IPS DF 4.7 (cell line): ENCODE results near the gene TMCC2.
A peak's percentile ranks its signal among the peaks of the same experiment; 100 is the strongest.
"Not testable (repeated sequence)": the region's sequence is repeated elsewhere in the genome, so short reads cannot be mapped to it uniquely, and the experiment has no call there.

ENCODE experiments used
- DNase-seq: peaks from one replicate; pipeline ENCODE4 v3.0.0-alpha.2; 2013; ENCODE audit warnings: low spot score; ENCODE audit errors: extremely low read depth

Gene TMCC2, protein sequence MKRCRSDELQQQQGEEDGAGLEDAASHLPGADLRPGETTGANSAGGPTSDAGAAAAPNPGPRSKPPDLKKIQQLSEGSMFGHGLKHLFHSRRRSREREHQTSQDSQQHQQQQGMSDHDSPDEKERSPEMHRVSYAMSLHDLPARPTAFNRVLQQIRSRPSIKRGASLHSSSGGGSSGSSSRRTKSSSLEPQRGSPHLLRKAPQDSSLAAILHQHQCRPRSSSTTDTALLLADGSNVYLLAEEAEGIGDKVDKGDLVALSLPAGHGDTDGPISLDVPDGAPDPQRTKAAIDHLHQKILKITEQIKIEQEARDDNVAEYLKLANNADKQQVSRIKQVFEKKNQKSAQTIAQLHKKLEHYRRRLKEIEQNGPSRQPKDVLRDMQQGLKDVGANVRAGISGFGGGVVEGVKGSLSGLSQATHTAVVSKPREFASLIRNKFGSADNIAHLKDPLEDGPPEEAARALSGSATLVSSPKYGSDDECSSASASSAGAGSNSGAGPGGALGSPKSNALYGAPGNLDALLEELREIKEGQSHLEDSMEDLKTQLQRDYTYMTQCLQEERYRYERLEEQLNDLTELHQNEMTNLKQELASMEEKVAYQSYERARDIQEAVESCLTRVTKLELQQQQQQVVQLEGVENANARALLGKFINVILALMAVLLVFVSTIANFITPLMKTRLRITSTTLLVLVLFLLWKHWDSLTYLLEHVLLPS

DNA sequence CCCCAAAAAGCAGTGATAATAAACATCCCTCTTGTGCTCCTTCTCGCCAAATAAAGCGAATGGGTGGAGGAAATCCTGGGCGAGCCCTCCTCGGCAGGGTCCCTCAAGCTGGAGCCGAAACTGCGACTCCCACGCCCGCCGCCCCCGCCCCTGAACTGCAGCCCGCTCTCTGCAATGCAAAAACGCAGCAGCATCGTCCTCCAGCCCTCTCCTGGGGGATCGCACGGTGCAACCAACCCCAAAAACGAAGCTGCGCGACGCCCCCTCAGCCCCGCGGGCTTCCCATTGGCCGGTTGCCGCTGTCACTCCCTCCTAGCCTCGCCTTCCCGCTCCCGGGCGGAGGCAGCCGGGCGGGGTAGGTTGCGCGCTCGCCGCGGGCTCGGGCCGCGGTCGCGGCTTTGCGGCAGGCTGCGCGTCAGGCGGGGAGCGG is at the start of gene TMCC2:
Gene TMCC2, plus strand, starts transcription at position 363 of the 430 bp plus-strand sequence. CDS start 619 bp downstream, outside the sequence.
- DNase-seq, result peak; percentile 88

DNA sequence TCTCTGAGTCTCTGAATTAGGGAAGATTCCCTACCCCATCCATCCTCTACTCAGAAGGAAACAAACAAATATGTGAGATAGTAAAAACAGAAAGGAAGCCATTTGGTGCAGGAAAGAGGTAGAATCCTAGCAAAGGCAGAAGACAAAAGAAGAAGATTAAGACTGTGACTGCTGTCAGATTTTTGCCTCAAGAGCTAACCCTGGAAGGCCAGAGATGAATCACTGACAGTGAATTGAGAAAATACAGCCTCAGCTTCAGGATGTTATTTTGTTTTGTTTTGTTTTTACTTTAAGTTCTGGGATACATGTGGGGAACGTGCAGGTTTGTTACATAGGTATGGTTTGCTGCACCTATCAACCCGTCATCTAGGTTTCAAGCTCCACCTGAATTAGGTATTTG is 47.9 kb upstream of the TMCC2 start:
- no peak for DNase-seq

DNA sequence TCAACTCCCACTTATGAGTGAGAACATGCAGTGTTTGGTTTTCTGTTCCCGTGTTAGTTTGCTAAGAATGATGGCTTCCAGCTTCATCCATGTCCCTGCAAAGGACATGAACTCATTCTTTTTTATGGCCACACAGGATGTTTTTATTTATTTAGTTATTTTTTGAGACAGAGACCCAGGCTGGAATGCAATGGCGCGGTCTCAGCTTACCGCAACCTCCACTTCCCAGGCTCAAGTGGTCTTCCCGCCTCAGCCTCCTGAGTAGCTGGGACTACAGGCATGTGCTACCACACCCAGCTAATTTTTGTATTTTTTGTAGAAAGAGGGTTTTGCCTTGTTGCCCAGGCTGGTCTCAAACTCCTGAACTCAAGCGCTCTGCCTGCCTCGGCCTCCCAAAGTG is 47.4 kb upstream of the TMCC2 start:
- DNase-seq, result not testable (repeated sequence)

DNA sequence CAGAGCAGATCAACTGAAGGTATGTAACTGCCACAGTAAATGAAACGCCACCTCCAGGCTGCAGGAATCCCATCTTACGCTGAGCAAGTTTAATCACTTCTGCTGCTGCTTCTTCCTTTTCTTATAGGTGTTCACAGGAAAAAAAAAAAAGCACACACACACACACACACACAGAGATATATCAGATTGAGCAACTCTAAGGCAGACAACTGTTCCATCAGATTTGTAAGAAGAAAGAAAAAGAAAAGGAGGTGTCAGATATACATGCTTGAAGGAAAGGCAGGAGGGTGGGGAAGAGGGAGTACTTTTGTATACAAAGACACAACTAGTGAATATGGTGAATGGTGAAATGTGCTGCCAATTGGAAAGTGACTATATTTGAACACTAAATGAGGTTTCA is 44.8 kb upstream of the TMCC2 start:
- DNase-seq, result no peak

DNA sequence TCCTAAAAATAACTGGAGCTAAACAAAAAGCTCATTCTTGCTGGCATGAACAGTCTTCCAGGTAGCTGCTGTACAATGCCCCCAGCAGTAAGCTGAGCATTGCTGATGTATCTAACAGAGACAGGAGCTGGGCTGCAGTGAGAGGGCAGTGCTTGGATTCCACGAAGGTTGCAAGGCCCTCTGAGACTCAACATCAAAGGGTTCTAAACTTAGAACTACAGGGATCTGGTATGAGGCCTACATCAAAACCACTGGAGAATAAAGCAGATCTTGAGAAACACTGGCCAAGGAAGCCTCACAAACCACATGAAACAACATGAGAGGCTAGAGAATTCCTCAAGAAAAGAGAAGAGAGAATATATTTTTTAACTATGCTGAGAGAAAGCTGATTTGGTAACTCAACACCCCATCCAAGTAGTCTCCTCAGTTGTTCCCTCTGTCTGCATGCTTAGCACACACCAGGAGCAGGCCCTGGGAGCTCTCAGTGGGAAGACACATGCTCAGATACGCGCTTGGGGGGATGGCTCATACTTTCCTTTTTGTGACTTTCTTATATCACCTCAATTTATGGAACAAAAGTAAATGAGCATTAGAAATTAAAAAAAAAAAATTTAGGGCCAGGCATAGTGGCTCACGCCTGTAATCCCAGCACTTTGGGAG is 43.9 kb upstream of the TMCC2 start:
- no peak for DNase-seq

DNA sequence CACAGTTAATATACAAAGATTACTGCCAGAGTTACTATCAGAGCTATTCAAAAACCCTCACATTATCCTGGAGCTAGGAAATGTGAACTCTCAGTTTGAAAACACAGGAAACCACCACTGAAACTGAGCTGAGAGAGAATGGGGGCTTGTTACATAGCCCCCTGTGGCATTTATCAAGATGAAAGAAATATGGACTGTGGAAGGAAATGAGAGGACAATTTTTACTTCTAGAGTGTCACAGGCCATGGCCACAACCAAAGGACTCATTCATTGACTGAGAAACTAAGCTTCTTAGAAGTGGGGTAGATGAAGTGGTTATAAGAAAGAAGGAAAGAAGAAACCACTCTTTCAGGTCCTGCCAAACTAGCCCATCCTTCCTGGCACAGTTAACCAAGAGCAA is 41.6 kb upstream of the TMCC2 start:
- no peak for DNase-seq

DNA sequence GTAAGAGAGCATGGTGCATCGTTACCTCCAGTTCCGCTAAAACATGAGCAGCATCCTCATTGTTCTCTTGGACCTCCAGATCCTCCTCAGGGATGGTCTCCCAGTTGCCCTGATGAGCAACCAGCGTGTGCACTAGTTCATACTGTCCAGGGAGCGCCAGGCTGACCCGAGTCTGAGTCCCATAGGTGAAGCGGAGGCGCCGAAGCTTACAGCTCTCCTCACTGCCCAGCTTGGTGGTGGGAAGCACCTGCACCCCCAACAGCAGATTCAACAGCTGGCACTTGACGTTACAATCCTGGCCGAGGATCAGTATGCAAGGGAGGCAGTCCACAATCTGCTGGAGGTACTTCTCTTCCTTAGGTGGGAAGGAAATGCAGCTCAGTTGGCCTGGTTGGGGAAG is 40.3 kb upstream of the TMCC2 start:
- no peak for DNase-seq

DNA sequence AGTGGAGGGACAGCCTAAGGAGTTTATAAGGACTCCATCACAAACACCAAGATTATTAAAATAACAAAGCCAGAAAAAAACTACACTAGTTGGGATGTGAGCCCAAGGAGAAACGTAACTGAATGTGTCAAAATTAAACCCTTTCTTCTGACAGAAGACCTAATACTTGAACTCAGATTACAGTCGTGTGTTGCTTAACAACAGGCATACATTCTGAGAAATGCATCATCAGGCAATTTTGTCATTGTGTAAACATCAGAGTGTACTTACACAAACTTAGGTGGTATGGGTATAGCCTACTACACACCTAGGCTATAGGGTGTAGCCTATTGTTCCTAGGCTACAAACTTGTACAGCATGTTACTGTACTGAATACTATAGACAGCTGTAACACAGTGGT is 39.6 kb upstream of the TMCC2 start:
- no peak for DNase-seq

DNA sequence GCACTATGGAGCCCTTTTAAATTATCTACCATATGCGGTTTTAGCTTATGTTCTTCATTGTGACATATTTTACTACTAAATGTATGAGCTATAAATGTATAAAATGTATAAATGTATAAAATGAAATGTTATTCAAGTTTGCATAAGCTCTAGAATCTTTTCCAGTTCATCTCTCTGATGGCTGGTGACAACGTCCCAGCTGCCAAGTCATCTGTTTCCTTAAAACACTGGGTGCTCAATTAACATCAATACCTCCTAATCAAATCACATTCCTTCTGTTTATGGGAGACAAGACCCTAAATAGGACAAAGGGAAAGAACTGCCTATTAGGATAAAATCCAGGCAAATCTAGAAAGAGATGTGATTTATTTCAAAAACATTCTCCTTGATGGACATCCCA is 39.1 kb upstream of the TMCC2 start:
- no peak for DNase-seq

DNA sequence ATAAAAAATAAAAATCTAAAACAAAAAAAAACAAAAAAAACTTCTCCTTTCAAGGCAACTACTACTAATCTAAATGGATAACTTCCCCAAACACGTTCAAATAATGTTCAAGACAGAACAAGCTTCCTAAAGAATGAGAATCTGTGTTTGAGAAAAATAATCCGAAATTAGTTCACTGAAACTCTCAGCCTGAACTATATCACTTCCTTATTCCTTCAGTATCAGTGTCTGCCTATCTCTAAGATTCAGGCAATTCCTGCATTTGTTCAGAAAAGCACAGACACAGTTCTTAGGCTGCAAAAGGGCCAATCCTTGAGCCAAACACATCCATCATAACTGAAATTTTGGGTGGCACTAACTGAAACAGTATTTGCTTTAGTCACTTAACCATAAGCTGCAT is 38.6 kb upstream of the TMCC2 start:
- no peak for DNase-seq

DNA sequence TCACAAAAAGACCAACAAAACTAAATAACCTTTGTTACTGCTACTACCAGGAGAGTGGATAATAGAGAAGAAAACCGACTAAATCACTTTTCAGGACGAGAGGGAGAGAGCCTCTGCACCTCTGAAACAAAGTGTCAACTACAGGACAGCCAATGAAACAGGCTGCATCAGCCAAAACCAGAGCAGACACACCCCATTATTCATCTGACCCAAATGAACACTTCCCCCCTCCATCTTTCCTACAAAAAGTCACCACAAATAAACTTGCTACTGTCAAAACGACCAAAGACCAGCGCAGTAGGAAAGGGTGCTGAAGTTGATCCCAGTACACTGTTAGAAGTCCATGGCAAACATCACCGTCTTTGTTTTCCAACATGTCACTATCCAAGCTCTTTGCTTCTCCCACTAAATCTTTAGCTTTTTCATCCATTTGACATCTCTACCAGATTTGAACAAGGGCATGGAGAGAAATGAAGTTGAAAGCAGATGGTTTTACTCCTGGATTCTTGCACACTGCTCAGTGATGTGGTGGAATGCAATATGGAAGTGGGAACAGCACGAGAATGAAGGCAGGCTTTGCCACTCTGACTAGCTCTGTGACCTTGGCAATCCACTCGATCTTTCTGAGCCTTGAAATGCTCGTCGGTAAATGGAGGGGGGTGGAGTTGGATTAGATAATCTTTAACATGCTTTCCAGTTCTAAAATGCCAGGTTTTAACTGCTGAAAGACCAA is 36.7 kb upstream of the TMCC2 start:
- DNase-seq, result no peak

DNA sequence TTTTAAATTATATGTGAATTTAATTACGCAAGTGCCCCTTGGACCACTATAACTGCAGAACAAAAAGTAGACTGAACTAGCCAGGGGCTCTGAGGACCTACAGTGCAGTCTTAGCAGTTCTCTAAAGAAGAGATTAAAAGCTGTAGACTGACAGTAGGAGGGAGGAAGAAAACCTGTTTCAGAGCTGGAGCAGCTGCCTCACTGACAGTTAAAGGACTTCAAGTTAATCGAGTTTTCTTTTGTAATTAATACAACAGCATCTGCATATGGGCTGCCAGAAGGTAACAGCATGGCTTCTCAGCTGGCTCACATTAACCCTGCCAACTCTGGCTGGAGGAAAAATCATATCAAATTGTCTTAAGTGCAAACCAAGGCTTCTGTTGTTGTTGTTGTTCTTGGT is 36.1 kb upstream of the TMCC2 start:
- no peak for DNase-seq

DNA sequence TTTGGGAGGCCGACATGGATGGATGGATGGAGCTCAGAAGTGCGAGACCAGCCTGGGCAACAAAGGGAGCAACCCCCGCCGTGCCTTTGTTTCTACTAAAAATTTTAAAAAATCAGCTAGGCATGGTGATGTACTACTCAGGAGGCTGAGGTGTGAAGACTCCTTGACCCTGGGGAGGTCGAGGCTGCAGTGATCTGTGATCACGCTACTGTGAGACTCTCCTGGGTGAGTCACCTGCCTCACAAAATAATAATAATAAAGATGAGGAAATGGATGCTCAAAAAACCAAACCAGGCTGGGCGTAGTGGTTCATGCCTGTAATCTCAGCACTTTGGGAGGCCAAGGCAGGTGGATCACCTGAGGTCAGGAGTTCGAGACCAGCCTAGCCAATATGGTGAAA is 35.5 kb upstream of the TMCC2 start:
- DNase-seq, result no peak

DNA sequence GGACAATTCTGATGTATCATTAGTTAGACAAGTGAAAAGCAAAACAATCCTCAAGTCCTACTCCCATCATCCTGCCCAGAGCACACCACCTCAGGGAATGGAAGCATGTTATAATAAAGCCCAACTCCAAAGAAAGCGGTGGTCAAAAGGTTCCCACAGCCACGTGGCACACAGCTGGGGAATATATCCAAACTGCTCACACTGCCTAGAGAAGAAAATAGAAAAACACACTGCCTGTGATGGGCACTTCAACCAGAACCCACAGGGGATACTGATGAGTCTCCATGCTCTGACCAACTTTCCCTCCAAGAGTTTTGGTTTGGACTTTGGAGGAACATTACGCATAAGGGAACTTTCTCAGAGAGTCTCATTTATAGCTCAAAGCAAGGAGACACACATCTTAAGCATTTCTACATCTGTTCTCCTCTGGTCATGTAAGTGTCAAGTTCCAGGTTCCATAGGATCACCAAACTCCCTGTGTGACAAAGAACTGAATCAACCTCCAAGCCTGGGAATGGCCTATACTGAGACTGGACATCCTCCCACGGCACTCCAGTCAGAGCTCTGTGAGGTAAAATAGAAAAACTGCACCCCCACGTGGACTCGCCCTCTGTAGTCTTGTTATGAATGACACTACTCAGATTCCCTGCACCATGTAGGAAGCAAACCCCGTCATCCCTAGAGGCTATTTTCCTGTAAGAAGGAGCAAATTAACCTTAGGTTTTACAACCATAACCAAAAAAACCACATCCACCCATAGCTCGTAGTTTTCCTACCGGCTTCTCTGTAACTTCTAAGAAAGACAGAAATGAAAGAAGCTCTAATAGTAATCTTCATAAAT is 28.4 kb upstream of the TMCC2 start:
- DNase-seq, result no peak

DNA sequence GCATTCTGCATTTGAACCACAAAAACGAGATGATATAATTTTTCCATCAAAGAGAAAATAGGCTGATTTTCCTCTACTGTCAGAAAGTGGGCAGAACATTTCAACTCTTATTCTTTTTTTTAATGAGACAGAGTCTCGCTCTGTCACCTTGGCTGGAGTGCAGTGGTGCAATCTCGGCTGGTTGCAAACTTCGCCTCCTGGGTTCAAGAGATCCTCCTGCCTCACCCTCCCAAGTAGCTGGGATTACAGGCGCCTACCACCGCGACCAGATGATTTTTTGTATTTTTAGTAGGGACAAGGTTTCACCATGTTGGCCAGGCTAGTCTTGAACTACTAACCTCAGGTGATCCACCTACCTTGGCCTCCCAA is 27.8 kb upstream of the TMCC2 start:
- no peak for DNase-seq

DNA sequence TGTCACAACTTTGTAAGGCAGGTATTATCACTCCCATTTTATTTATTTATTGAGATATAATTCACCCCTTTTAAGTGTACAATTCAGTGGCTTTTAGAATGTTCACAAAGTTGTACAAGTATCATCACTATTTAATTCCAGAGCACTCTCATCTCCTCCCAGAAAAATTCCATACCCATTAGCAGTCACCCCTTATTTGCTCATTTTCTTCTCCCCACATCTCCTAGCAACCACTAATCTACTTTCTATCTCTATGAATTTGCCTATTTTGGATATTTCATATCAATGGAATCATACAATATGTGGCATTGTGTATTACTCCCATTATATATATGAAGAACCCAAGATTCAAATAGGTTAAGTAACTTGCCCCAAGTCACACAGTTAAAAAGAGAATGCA is 23.2 kb upstream of the TMCC2 start:
- no peak for DNase-seq

DNA sequence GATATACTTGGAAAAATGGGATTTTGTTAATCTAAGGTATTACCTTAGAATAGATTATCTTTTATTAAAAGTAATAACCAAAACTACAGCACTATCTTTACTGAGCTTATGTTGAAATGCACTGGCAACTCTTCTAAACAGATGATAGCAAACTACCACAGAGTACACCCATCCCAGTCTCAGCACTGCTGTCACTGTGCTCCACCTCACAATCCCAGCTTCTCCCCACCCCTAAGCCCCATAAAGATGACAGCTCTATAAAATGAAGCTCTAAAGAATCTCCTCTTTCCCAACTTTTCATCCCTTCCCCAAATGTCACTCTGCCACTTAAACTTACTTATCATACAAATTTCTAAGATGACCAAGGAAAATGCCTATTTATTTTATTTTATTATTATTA is 22.7 kb upstream of the TMCC2 start:
- no peak for DNase-seq

DNA sequence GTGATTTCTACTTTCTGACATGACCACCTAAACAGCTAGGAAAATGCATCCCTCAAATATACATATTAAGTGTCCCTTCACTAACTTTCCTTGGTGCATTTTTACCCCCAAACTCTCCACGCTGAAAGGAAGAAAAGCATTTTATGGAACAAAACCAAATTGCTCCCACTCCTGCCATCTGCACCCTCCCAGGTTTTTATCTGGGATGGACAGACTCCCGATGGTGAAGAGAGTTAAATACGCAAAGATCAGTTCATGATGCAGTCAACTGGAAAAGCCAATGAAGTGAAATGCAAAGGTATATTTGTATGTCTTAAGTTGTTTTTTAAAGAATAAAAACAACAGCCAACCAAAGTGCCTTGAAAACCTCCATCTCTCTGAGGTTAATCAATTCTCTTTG is 18.9 kb upstream of the TMCC2 start:
- DNase-seq, result no peak

DNA sequence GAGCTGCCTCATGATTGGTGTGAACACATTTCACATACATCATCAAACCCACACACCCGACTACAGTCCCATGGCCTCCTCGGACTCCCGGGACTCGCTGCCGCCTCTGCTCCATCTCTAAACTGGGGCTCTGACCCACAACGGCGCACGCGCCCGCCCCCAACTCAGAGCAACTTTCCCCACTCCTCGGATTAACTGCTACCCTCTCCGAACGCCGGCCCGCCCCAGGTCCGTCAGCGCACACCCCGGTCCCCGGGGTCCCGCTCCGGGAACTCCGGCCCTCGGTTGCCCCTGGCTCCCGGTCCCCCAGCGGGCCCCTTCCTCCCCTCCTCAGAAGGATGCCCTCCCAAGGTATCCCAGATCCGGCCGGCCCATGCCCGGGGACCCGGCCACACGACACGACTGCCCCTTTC is 17.0 kb upstream of the TMCC2 start:
- DNase-seq, result no peak

DNA sequence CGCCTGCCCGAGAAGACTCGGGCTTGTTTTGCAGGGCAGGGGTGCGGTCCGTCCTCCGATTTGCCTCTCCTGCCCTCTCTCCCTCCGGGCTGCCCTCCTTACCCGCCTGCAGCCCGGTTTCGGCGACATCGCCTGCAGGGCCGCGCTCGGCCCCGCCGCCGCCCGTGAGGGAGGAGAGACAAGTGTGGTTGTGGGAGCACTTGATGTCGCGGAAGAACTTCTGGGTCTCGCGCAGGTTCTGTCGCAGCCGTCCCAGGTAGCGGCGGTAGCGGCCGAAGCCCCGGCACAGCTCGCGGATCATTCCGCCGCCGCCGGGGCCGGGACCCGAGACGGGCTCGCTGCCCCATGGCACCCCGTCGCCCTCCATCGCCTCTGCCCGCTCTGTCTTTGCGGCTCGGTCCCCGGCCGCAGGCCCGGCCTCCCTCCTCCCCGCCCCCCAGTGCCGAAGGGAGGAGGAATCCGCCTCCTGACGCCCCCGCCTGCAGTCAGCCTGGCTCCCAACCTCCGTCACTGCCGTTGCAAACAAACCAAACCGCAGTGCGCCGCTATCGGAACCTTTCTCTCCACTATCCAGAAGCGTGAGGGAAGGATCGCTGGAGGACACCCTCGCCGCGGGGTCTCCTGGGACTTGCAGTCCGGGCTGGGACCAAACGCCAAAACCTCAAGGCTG is 16.4 kb upstream of the TMCC2 start, which contains the start of gene DSTYK:
Gene DSTYK, minus strand, starts transcription at position 534 of the 670 bp plus-strand sequence. Its CDS starts 167 bp downstream, at position 367.
- peak; percentile 87 for DNase-seq
